DND-41 (cell line): Measurements from ENCODE around the gene KCNE5.

Source experiments
- ATAC-seq: fragments of 200-7000 bp; cut with Tn5 transposase; 3 replicates; pipeline ENCODE4 v1.9.1; 2021; ENCODE audit warnings: low read depth; ENCODE audit not compliant: insufficient read depth
- DNase-seq: peaks from one replicate; pipeline ENCODE4 v3.0.0-alpha.2; 2020
- H2AFZ ChIP-seq: 2 replicates; pipeline ENCODE4 v1.6.0; 2012; ENCODE audit warnings: low read depth, low read length
- H3K27ac ChIP-seq: 2 replicates; pipeline ENCODE4 v1.5.1; 2012; ENCODE audit warnings: low read length, inconsistent platforms
- H3K27me3 ChIP-seq: fragments of 200-600 bp; sonication (generic); 2 replicates; pipeline ENCODE4 v1.6.0; 2012; ENCODE audit warnings: low read length, mild to moderate bottlenecking, inconsistent platforms; ENCODE audit not compliant: insufficient read depth, poor library complexity
- H3K36me3 ChIP-seq: 2 replicates; pipeline ENCODE4 v1.5.1; 2012; ENCODE audit warnings: low read length, inconsistent platforms; ENCODE audit not compliant: insufficient read depth
- H3K4me1 ChIP-seq: 2 replicates; pipeline ENCODE4 v1.5.1; 2012; ENCODE audit warnings: mild to moderate bottlenecking, low read length; ENCODE audit not compliant: insufficient read depth
- H3K4me2 ChIP-seq: 2 replicates; pipeline ENCODE4 v1.6.0; 2012; ENCODE audit warnings: mild to moderate bottlenecking, moderate library complexity, low read length, inconsistent platforms; ENCODE audit not compliant: insufficient read depth
- H3K4me3 ChIP-seq, 2 experiments: fragments of 200-600 bp in 1 of 2; shearing (Covaris generic) in 1 of 2; 2 replicates each; pipeline ENCODE4 v1.5.1; 2012 to 2016; ENCODE audit warnings: inconsistent platforms in 2 of 2, low read length in 2 of 2, mild to moderate bottlenecking in 2 of 2, low read depth in 1 of 2, moderate library complexity in 1 of 2
- H3K79me2 ChIP-seq: 2 replicates; pipeline ENCODE4 v1.6.0; 2012; ENCODE audit warnings: low read length, inconsistent platforms; ENCODE audit not compliant: insufficient read depth
- H3K9ac ChIP-seq: 2 replicates; pipeline ENCODE4 v1.6.0; 2012; ENCODE audit warnings: low read depth, mild to moderate bottlenecking, inconsistent platforms, low read length, moderate library complexity
- H3K9me3 ChIP-seq: 2 replicates; pipeline ENCODE4 v1.5.1; 2012; ENCODE audit warnings: low read length, moderate library complexity, mild to moderate bottlenecking, inconsistent platforms; ENCODE audit not compliant: insufficient read depth, severe bottlenecking
- H4K20me1 ChIP-seq: 2 replicates; pipeline ENCODE4 v1.6.0; 2012; ENCODE audit warnings: low read length; ENCODE audit not compliant: insufficient read depth
- EZH2 ChIP-seq: IDR thresholded peaks from 3 replicates; pipeline ENCODE4 v1.6.1; 2012; ENCODE audit warnings: borderline replicate concordance, low read depth, mild to moderate bottlenecking, moderate library complexity, low read length, inconsistent platforms; ENCODE audit not compliant: severe bottlenecking
- TF ChIP-seq, protein P1 (sequence below): IDR thresholded peaks from 2 replicates; pipeline ENCODE4 v1.5.1; 2012; ENCODE audit warnings: borderline replicate concordance, low read length, moderate library complexity, mild to moderate bottlenecking; ENCODE audit not compliant: poor library complexity, severe bottlenecking; ENCODE audit errors: extremely low read depth

Gene KCNE5

DNA sequence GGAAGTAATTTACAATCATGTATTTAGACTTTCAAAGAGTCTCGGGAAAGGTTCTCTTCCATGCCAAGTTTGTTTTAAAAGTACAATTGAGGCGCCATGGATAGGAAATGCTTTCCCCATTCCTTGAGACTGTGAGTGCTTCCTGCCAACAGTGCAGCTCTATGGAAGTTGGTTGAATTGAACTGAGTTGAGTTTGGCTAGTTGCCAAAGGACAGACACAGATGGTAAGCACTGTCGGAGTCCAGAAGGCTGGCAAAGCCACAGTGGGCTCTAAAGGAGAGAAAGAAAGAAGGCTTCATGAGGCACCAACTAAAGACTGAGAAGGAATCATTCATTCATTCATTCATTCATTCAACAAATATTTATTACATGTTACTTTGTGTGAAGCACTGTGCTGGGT, 4.3 kb upstream of the KCNE5 start:
- Histone ChIP-seq H4K20me1 (no peaks in the 10 kb centered on the region), H3K9me3 (no peaks in the 10 kb centered on the region), H3K4me1 (no peaks in the 10 kb centered on the region), H3K9ac (no peak overlapping the region), H3K4me2 (no peak overlapping the region), H2AFZ (no peak overlapping the region), H3K79me2 (no peaks in the 10 kb centered on the region), H3K27ac (no peak overlapping the region), H3K27me3 (no peaks in the 10 kb centered on the region), H3K36me3 (no peaks in the 10 kb centered on the region), H3K4me3 (no peak overlapping the region)
- DNase-seq, result no peak
- TF ChIP-seq, protein P1, sequence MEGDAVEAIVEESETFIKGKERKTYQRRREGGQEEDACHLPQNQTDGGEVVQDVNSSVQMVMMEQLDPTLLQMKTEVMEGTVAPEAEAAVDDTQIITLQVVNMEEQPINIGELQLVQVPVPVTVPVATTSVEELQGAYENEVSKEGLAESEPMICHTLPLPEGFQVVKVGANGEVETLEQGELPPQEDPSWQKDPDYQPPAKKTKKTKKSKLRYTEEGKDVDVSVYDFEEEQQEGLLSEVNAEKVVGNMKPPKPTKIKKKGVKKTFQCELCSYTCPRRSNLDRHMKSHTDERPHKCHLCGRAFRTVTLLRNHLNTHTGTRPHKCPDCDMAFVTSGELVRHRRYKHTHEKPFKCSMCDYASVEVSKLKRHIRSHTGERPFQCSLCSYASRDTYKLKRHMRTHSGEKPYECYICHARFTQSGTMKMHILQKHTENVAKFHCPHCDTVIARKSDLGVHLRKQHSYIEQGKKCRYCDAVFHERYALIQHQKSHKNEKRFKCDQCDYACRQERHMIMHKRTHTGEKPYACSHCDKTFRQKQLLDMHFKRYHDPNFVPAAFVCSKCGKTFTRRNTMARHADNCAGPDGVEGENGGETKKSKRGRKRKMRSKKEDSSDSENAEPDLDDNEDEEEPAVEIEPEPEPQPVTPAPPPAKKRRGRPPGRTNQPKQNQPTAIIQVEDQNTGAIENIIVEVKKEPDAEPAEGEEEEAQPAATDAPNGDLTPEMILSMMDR, result no peak
- TF ChIP-seq EZH2, result no peak
- no peak for ATAC-seq

DNA sequence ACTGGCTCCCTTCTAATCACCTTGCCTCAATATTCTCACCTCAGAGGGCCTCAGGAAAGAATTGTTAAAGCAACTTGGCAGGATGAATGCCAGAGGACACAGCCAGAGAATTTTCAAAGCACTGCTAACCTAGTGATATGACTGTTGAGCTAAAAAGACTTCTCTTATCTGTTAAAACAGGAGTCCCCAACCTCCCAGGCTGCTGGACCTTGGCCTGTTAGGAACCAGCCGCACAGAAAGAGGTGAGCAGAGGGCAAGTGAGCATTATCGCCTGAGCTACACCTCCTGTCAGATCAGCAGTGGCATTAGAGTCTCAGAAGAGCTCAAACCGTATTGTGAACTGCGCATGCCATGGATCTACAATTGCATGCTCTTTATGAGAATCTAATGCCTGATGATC, 1.7 kb upstream of the KCNE5 start:
- Histone ChIP-seq H3K9ac (no peak overlapping the region), H3K36me3 (no peaks in the 10 kb centered on the region), H4K20me1 (no peaks in the 10 kb centered on the region), H3K4me2 (no peak overlapping the region), H3K27ac (no peak overlapping the region), H2AFZ (no peak overlapping the region), H3K27me3 (no peaks in the 10 kb centered on the region), H3K9me3 (no peaks in the 10 kb centered on the region), H3K4me3 (no peak overlapping the region), H3K79me2 (no peaks in the 10 kb centered on the region), H3K4me1 (no peaks in the 10 kb centered on the region)
- no peak for TF ChIP-seq EZH2
- no peak for DNase-seq
- no peak for ATAC-seq

DNA sequence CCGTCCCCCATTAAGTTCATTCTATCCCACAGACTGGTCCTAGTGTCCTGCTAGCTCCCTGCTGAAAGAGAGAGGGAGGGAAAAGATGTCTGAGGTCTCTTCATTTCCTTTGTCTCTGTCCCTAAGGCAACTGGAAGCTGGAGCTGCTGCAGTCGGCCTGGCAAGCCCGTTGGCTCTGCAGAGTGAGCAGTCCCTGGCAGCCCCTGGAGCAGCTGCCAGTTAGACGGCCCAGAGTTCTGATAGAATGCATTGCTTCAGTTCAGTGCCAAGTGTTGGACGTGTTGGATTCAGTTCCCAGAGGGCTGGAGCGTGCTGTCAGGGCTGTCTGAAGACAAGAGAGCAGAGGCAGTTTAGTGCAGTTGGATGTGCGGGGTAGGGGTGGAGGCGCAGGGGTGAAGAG, 975 bp downstream of the KCNE5 start:
- no peak overlapping the region for H3K4me2 ChIP-seq
- TF ChIP-seq, protein P1, result no peak
- TF ChIP-seq EZH2, result no peak
- no peaks in the 10 kb centered on the region for H3K79me2 ChIP-seq
- H4K20me1 ChIP-seq, result no peaks in the 10 kb centered on the region
- H3K27ac ChIP-seq, result no peak overlapping the region
- H3K4me3 ChIP-seq, result no peak overlapping the region
- H2AFZ ChIP-seq, result no peak overlapping the region
- ATAC-seq, result no peak
- H3K4me1 ChIP-seq, result no peaks in the 10 kb centered on the region; the same call in 1 of the 2 replicates
- H3K27me3 ChIP-seq, result no peaks in the 10 kb centered on the region
- H3K36me3 ChIP-seq, result no peaks in the 10 kb centered on the region
- no peaks in the 10 kb centered on the region for H3K9me3 ChIP-seq
- no peak overlapping the region for H3K9ac ChIP-seq
- no peak for DNase-seq

DNA sequence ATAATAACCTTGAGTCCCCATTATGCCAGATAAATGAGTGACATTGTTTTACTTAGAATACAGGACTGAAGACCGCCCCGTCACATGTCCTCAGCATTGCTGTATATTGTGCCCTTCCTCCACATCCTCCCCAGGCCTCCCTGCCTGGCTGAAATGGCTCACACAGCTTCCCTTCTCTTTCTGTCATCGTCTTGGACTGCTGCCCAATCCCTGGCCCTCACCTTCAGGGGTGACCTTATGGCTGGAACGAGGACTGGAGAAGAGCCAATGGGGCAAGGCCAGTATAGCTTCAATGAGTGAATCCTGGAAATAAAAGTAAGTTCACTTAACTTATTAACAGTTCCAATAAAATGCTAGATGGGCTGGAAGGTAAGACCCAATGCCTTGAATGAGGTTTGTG, 2.7 kb downstream of the KCNE5 start:
- no peak for TF ChIP-seq EZH2
- TF ChIP-seq, protein P1, result no peak
- Histone ChIP-seq H2AFZ (no peak overlapping the region), H3K9ac (no peak overlapping the region), H3K79me2 (no peaks in the 10 kb centered on the region), H3K27me3 (no peaks in the 10 kb centered on the region), H3K4me3 (no peak overlapping the region), H3K9me3 (no peaks in the 10 kb centered on the region), H3K27ac (no peak overlapping the region), H3K4me1 (no peaks in the 10 kb centered on the region; the same call in 1 of the 2 replicates), H4K20me1 (no peaks in the 10 kb centered on the region), H3K36me3 (no peaks in the 10 kb centered on the region), H3K4me2 (no peak overlapping the region)
- DNase-seq (no peak), ATAC-seq (no peak)
